ENCODE data around the gene NAALADL2.

Gene NAALADL2

GRCh38 chr3:175248832-175249231 lies 389.7 kb downstream of the NAALADL2 start:
- Histone ChIP-seq H3K4me1 (ENCODE audit: insufficient read depth, low read length) (no peaks in the 10 kb centered on the region), H3K9me3 (ENCODE audit: insufficient read depth, low read length, severe bottlenecking) (no peaks in the 10 kb centered on the region), H3K36me3 (ENCODE audit: insufficient read depth, low read length) (no peaks in the 10 kb centered on the region), H3K79me2 (ENCODE audit: insufficient read depth, low read length) (no peaks in the 10 kb centered on the region), H3K9ac (ENCODE audit: low read depth, low read length) (no peak overlapping the region), H3K4me3 (ENCODE audit: low read depth in 1 of 2, low read length in 2 of 2) (no peak overlapping the region), H3K27me3 (ENCODE audit: insufficient read depth, low read length, poor library complexity) (no peaks in the 10 kb centered on the region), H3K4me2 (ENCODE audit: insufficient read depth, low read length) (no peak overlapping the region), H2AFZ (ENCODE audit: low read depth, low read length) (no peak overlapping the region), H3K27ac (ENCODE audit: low read length) (no peak overlapping the region), H4K20me1 (ENCODE audit: insufficient read depth, low read length) (no peaks in the 10 kb centered on the region)
- no peak for TF ChIP-seq EZH2 (IDR thresholded peaks at IDR 0.05; ENCODE audit: borderline replicate concordance, low read depth, low read length, severe bottlenecking)
- TF ChIP-seq CTCF (IDR thresholded peaks at IDR 0.05; ENCODE audit: borderline replicate concordance, extremely low read depth, low read length, poor library complexity, severe bottlenecking) = no peak
- DNase-seq (no peak), ATAC-seq (ENCODE audit: insufficient read depth, low read depth) (no peak)

- no peak for TF ChIP-seq CTCF (IDR thresholded peaks at IDR 0.05; ENCODE audit: borderline replicate concordance, extremely low read depth, low read length, poor library complexity, severe bottlenecking)
- no peak for TF ChIP-seq EZH2 (IDR thresholded peaks at IDR 0.05; ENCODE audit: borderline replicate concordance, low read depth, low read length, severe bottlenecking)
Observed at GRCh38 chr3:175255698-175256097, 396.6 kb downstream of the NAALADL2 start.

GRCh38 chr3:175257123-175257522 lies 398.0 kb downstream of the NAALADL2 start:
- H3K27ac ChIP-seq (ENCODE audit: low read length) = no peak overlapping the region
- H2AFZ ChIP-seq (ENCODE audit: low read depth, low read length) = no peak overlapping the region
- TF ChIP-seq EZH2 (IDR thresholded peaks at IDR 0.05; ENCODE audit: borderline replicate concordance, low read depth, low read length, severe bottlenecking) (no peak), CTCF (IDR thresholded peaks at IDR 0.05; ENCODE audit: borderline replicate concordance, extremely low read depth, low read length, poor library complexity, severe bottlenecking) (no peak)
- no peak overlapping the region for H3K9ac ChIP-seq (ENCODE audit: low read depth, low read length)
- H4K20me1 ChIP-seq (ENCODE audit: insufficient read depth, low read length) = no peaks in the 10 kb centered on the region
- H3K79me2 ChIP-seq (ENCODE audit: insufficient read depth, low read length) = no peaks in the 10 kb centered on the region
- H3K9me3 ChIP-seq (ENCODE audit: insufficient read depth, low read length, severe bottlenecking) = no peaks in the 10 kb centered on the region
- H3K4me1 ChIP-seq (ENCODE audit: insufficient read depth, low read length) = no peaks in the 10 kb centered on the region
- H3K27me3 ChIP-seq (ENCODE audit: insufficient read depth, low read length, poor library complexity) = no peaks in the 10 kb centered on the region
- H3K36me3 ChIP-seq (ENCODE audit: insufficient read depth, low read length) = no peaks in the 10 kb centered on the region
- no peak overlapping the region for H3K4me3 ChIP-seq (ENCODE audit: low read depth in 1 of 2, low read length in 2 of 2)
- ATAC-seq (ENCODE audit: insufficient read depth, low read depth) (no peak), DNase-seq (no peak)
- no peak overlapping the region for H3K4me2 ChIP-seq (ENCODE audit: insufficient read depth, low read length)

More at GRCh38 chr3:175255698-175256097, 396.6 kb downstream of the NAALADL2 start:
- Histone ChIP-seq H3K4me2 (ENCODE audit: insufficient read depth, low read length) (no peak overlapping the region), H3K4me3 (ENCODE audit: low read depth in 1 of 2, low read length in 2 of 2) (no peak overlapping the region), H3K9me3 (ENCODE audit: insufficient read depth, low read length, severe bottlenecking) (no peaks in the 10 kb centered on the region), H3K4me1 (ENCODE audit: insufficient read depth, low read length) (no peaks in the 10 kb centered on the region), H3K36me3 (ENCODE audit: insufficient read depth, low read length) (no peaks in the 10 kb centered on the region), H3K79me2 (ENCODE audit: insufficient read depth, low read length) (no peaks in the 10 kb centered on the region), H3K27me3 (ENCODE audit: insufficient read depth, low read length, poor library complexity) (no peaks in the 10 kb centered on the region), H3K9ac (ENCODE audit: low read depth, low read length) (no peak overlapping the region), H3K27ac (ENCODE audit: low read length) (no peak overlapping the region), H2AFZ (ENCODE audit: low read depth, low read length) (no peak overlapping the region), H4K20me1 (ENCODE audit: insufficient read depth, low read length) (no peaks in the 10 kb centered on the region)
- DNase-seq (no peak), ATAC-seq (ENCODE audit: insufficient read depth, low read depth) (no peak)

- DNase-seq (no peak), ATAC-seq (ENCODE audit: insufficient read depth, low read depth) (no peak)
- H3K4me1 ChIP-seq (ENCODE audit: insufficient read depth, low read length) = no peaks in the 10 kb centered on the region
- H3K4me3 ChIP-seq (ENCODE audit: low read depth in 1 of 2, low read length in 2 of 2) = no peak overlapping the region
- no peaks in the 10 kb centered on the region for H3K36me3 ChIP-seq (ENCODE audit: insufficient read depth, low read length)
- no peak for TF ChIP-seq EZH2 (IDR thresholded peaks at IDR 0.05; ENCODE audit: borderline replicate concordance, low read depth, low read length, severe bottlenecking)
- no peak for TF ChIP-seq CTCF (IDR thresholded peaks at IDR 0.05; ENCODE audit: borderline replicate concordance, extremely low read depth, low read length, poor library complexity, severe bottlenecking)
- H2AFZ ChIP-seq (ENCODE audit: low read depth, low read length) = no peak overlapping the region
- H4K20me1 ChIP-seq (ENCODE audit: insufficient read depth, low read length) = no peaks in the 10 kb centered on the region
- no peak overlapping the region for H3K9ac ChIP-seq (ENCODE audit: low read depth, low read length)
- no peak overlapping the region for H3K27ac ChIP-seq (ENCODE audit: low read length)
- H3K27me3 ChIP-seq (ENCODE audit: insufficient read depth, low read length, poor library complexity) = no peaks in the 10 kb centered on the region
- no peaks in the 10 kb centered on the region for H3K9me3 ChIP-seq (ENCODE audit: insufficient read depth, low read length, severe bottlenecking)
- no peak overlapping the region for H3K4me2 ChIP-seq (ENCODE audit: insufficient read depth, low read length)
- no peaks in the 10 kb centered on the region for H3K79me2 ChIP-seq (ENCODE audit: insufficient read depth, low read length)
Observed at GRCh38 chr3:175258763-175259162, 399.6 kb downstream of the NAALADL2 start.

Measured in DND-41 (cell line).